OCI-LY7 (cell line): ENCODE measurements around the gene SDK2.

Experiments
- CTCF ChIP-seq: fragments of 200-600 bp; sonication (generic); conservative IDR thresholded peaks from 2 replicates; pipeline ENCODE4 v1.5.1; 2014; ENCODE audit warnings: mild to moderate bottlenecking, antibody characterized with exemption, low read length, moderate library complexity, mixed read lengths
- EZH2phosphoT487 ChIP-seq: fragments of 200-600 bp; sonication (generic); IDR thresholded peaks from 2 replicates; pipeline ENCODE4 v1.6.1; 2018; ENCODE audit warnings: low read depth, borderline replicate concordance, mild to moderate bottlenecking, mixed run types, antibody characterized with exemption, low read length, moderate library complexity, mixed read lengths

DNA sequence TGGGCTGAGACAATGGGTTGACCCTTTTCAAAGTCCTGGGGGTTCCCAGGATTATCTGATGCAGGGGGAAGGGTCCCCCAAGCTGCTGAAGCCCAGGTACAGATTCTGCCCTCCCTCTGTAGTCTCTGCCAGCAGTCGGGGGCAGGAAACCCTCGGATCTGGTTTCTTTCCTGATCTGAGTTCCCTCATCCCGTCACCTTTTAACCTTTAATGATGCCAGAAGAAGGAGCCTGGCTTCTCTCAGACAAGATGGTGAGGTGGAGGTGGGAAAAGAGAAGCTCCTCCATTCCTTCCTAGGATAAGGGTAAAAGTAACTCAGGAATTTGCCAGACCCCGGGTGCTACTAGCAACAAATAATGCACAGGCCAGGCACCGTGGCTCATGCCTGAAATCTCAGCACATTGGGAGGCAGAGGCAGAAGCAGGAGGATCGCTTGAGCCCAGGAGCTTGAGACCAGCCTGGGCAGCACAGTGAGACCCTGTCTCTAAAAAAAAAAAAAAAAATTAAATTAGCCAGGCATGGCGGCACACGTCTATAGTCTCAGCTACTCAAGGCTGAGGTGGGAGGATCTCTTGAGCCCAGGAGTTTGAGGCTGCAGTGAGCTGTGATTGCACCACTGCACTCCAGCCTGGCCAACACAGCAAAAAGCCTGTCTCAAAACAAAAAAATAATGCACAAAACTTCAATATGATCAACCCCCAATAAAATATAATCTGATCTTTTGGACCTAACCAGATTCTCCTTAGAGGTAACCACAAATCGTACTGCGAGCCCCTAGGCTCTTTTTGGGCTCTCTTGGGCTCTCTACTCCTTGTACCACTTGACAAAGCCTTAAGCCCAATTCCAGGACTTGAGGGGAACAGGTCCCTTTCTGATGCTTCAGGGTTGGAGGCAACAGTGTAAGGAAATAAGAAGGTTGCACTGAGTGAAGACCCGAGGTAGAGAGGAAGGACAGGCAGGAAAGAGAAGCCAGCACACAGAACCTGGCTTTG is 338.1 kb downstream of the SDK2 start:
- TF ChIP-seq CTCF (no peak), EZH2phosphoT487 (no peak)
